ENCODE measurements around the gene IFT80. TPM values are rescaled to one million over a fixed set of nuclear protein-coding genes. Genes with fewer than 3 reads are reported as not detected.

IFT80 gene
- total and polyA plus RNA-seq, 9 of the 15 experiments (the other 6 are each of a cell fraction or from before 2014, with no cell fraction given): 6.7 to 21.1 (median 16.4) TPM

DNA sequence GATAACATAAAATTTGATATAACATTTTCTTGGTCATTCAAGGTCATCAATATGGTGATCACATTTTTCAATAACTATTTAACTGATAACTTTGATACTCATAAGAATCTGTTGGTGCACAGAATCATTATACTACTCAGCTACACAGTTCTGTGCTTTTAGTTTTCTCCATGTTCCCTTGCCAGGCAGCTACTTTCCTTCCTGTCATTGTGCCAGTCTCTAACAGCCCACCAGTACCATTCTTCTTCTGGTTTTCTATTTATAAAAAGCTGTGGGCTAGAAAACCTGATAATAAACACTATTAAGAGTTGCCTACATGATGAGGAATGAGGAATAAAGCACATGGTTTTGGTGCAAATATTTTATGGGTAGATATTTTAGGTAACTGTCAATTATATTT is 96.2 kb downstream of the IFT80 start:
- POLR2A ChIA-PET: interaction anchor here (1.3 kb wide), 1 partner anchor 10 kb away, joined by 3 read pairs; no protein-coding TSS in a partner anchor
- no peaks in the 10 kb centered on the region for H3K79me2 ChIP-seq (ENCODE audit: control insufficient read depth, insufficient read depth, low read length)
- H3K4me3 ChIP-seq: no peak overlapping the region
- no peaks in the 10 kb centered on the region for H3K9me1 ChIP-seq (ENCODE audit: control insufficient read depth, insufficient read depth, low read length)
- FAIRE-seq (no peak), ATAC-seq (no peak), DNase-seq (ENCODE audit: extremely low read depth in 1 of 4, low spot score in 3 of 4) (no peak)
- H2AFZ ChIP-seq (ENCODE audit: low read depth, low read length): no peak overlapping the region
- no peaks in the 10 kb centered on the region for H3K9me3 ChIP-seq (replicated peaks; ENCODE audit: control insufficient read depth, insufficient read depth, low read depth, low read length)
- H3K4me2 ChIP-seq (ENCODE audit: insufficient read depth, low read length): no peak overlapping the region
- intact Hi-C loops (cut with micrococcal nuclease) (no loop called here), in situ Hi-C loops (cut with MboI) (no loop called here)
- H3K36me3 ChIP-seq (ENCODE audit: control insufficient read depth, insufficient read depth, low read length): no peaks in the 10 kb centered on the region
- CTCF ChIA-PET (ENCODE audit: low intra/inter-chr PET ratio): no interaction called here
- no peaks in the 10 kb centered on the region for H4K20me1 ChIP-seq (replicated peaks; ENCODE audit: control insufficient read depth, insufficient read depth, low read length)
- H3K27me3 ChIP-seq (ENCODE audit: control insufficient read depth in 2 of 2, insufficient read depth in 2 of 2, low read length in 2 of 2): no peaks in the 10 kb centered on the region
- no peak overlapping the region for H3K27ac ChIP-seq (ENCODE audit: extremely low read depth, low read depth, low read length)
- H3K9ac ChIP-seq (ENCODE audit: insufficient read depth in 1 of 2, low read depth in 2 of 2, low read length in 2 of 2): no peak overlapping the region
- TF ChIP-seq, protein P1, sequence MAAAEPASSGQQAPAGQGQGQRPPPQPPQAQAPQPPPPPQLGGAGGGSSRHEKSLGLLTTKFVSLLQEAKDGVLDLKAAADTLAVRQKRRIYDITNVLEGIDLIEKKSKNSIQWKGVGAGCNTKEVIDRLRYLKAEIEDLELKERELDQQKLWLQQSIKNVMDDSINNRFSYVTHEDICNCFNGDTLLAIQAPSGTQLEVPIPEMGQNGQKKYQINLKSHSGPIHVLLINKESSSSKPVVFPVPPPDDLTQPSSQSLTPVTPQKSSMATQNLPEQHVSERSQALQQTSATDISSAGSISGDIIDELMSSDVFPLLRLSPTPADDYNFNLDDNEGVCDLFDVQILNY (CRISPR knock-in tag; IDR thresholded peaks at IDR 0.05): no peak
- TF ChIP-seq, protein P2, sequence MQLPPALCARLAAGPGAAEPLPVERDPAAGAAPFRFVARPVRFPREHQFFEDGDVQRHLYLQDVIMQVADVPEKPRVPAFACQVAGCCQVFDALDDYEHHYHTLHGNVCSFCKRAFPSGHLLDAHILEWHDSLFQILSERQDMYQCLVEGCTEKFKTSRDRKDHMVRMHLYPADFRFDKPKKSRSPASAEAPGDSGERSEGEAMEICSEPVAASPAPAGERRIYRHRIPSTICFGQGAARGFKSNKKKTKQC (CRISPR knock-in tag; IDR thresholded peaks at IDR 0.05): no peak
- no peak for TF ChIP-seq BRD4 (IDR thresholded peaks at IDR 0.05)
- no peak for TF ChIP-seq ZFPM2 (CRISPR knock-in tag; IDR thresholded peaks at IDR 0.05)
- no peak for TF ChIP-seq TARDBP (IDR thresholded peaks at IDR 0.05)
- no TSS peak for BruUV-seq (replicated peaks)
- H3K4me1 ChIP-seq (replicated peaks in 1 of 2; ENCODE audit: control insufficient read depth in 2 of 2, insufficient read depth in 2 of 2, low read length in 2 of 2): no peaks in the 10 kb centered on the region

DNA sequence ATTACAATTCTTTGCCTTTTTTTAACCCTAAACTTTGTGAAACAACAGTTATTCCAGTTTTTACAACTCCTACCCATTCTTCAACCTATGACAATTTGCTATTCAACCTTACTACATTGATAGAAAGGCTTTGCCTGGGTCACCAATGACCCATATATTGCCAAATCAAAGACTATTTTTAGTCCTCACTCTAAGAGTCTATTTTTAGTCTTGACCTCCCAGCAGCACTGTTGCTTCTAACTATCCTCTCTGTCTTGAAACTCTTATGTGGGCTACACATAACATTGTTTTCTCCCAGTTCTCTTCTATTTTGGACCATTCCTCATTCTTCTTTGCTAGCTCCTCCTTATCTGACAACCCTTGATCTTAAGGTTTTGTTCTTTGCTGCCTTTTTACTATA is 102.4 kb downstream of the IFT80 start:
- H2AFZ ChIP-seq (ENCODE audit: low read depth, low read length): no peak overlapping the region
- no peaks in the 10 kb centered on the region for H3K36me3 ChIP-seq (ENCODE audit: control insufficient read depth, insufficient read depth, low read length)
- ATAC-seq (no peak), FAIRE-seq (no peak), DNase-seq (ENCODE audit: extremely low read depth in 1 of 4, low spot score in 3 of 4) (no peak)
- no TSS peak for BruUV-seq (replicated peaks)
- intact Hi-C loops (cut with micrococcal nuclease) (no loop called here), in situ Hi-C loops (cut with MboI) (no loop called here)
- ChIA-PET CTCF (ENCODE audit: low intra/inter-chr PET ratio) (no interaction called here), POLR2A (no interaction called here)
- no peaks in the 10 kb centered on the region for H3K27me3 ChIP-seq (ENCODE audit: control insufficient read depth in 2 of 2, insufficient read depth in 2 of 2, low read length in 2 of 2)
- H3K9me3 ChIP-seq (replicated peaks; ENCODE audit: control insufficient read depth, insufficient read depth, low read depth, low read length): no peaks in the 10 kb centered on the region
- H3K4me1 ChIP-seq (replicated peaks in 1 of 2; ENCODE audit: control insufficient read depth in 2 of 2, insufficient read depth in 2 of 2, low read length in 2 of 2): no peaks in the 10 kb centered on the region
- H3K4me2 ChIP-seq (ENCODE audit: insufficient read depth, low read length): no peak overlapping the region
- H3K9me1 ChIP-seq (ENCODE audit: control insufficient read depth, insufficient read depth, low read length): no peaks in the 10 kb centered on the region
- H3K4me3 ChIP-seq: no peak overlapping the region
- no peak overlapping the region for H3K27ac ChIP-seq (ENCODE audit: extremely low read depth, low read depth, low read length)
- H3K79me2 ChIP-seq (ENCODE audit: control insufficient read depth, insufficient read depth, low read length): no peaks in the 10 kb centered on the region
- H3K9ac ChIP-seq (ENCODE audit: insufficient read depth in 1 of 2, low read depth in 2 of 2, low read length in 2 of 2): no peak overlapping the region
- H4K20me1 ChIP-seq (replicated peaks; ENCODE audit: control insufficient read depth, insufficient read depth, low read length): no peaks in the 10 kb centered on the region
- TF ChIP-seq, protein P3, sequence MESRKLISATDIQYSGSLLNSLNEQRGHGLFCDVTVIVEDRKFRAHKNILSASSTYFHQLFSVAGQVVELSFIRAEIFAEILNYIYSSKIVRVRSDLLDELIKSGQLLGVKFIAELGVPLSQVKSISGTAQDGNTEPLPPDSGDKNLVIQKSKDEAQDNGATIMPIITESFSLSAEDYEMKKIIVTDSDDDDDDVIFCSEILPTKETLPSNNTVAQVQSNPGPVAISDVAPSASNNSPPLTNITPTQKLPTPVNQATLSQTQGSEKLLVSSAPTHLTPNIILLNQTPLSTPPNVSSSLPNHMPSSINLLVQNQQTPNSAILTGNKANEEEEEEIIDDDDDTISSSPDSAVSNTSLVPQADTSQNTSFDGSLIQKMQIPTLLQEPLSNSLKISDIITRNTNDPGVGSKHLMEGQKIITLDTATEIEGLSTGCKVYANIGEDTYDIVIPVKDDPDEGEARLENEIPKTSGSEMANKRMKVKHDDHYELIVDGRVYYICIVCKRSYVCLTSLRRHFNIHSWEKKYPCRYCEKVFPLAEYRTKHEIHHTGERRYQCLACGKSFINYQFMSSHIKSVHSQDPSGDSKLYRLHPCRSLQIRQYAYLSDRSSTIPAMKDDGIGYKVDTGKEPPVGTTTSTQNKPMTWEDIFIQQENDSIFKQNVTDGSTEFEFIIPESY (CRISPR knock-in tag; IDR thresholded peaks at IDR 0.05): no peak
- TF ChIP-seq ZNF551 (CRISPR knock-in tag; IDR thresholded peaks at IDR 0.05): no peak
- TF ChIP-seq MEF2A (IDR thresholded peaks at IDR 0.05; ENCODE audit: control insufficient read depth, low read depth, low read length): peak; percentile 46; the same call in 1 of the 2 replicates

Data from K562 (cell line).